Esophagus mucosa (tissue), 1 donor: ENCODE results near the gene SLC25A28. TPM values are rescaled to one million over a fixed set of nuclear protein-coding genes. Genes with fewer than 3 reads are reported as not detected.

Experiments
- ATAC-seq: fragments of 200-7000 bp; cut with Tn5 transposase; one replicate; pipeline ENCODE4 v1.9.1; 2020
- total RNA-seq: library from RNA; stranded (reverse); gene quantifications from one replicate; pipeline ENCODE4 v1.2.4, GENCODE V29; 2023
- donor health status: DM: yes; HTN: yes; CAD: no.

Gene SLC25A28, protein sequence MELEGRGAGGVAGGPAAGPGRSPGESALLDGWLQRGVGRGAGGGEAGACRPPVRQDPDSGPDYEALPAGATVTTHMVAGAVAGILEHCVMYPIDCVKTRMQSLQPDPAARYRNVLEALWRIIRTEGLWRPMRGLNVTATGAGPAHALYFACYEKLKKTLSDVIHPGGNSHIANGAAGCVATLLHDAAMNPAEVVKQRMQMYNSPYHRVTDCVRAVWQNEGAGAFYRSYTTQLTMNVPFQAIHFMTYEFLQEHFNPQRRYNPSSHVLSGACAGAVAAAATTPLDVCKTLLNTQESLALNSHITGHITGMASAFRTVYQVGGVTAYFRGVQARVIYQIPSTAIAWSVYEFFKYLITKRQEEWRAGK
- 35.8 TPM for total RNA-seq

DNA sequence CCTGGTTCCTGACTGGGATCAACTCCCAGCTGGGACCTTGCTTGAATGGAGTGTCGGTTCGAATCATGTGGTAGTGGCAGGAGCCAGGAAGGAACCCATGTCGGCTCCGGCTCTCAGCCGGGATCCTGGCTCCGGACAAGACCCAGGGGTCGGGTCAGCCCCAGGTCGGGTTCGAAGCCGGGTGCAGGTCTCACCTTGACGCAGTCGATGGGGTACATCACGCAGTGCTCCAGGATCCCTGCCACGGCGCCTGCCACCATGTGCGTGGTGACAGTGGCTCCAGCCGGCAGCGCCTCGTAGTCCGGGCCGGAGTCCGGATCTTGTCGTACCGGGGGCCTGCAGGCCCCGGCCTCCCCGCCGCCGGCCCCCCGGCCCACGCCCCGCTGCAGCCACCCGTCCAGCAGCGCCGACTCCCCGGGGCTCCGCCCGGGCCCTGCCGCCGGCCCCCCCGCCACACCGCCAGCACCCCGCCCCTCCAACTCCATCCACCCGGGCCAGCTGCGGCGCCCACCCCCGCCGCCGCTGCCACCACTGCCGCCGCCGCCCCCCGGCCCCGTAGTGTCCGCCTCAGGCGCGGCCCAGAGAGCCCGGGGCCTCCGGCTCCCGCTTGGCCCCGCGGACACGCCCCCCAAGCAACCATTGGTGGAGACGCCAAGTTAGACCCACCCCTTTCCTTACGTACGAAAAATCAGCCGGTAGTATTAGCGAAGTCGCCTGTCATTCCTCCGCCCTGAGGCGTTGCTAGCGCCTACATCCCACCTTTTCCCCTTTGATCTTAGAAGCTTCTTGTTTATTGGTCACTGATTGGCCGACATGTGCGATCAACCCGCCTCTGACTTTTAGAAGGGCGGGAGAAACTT is at the start of gene SLC25A28:
Gene SLC25A28 (minus strand): TSS at position 589 of the 860 bp plus-strand sequence. CDS start 104 bp downstream, at position 485.
- ATAC-seq: peak; percentile 91

DNA sequence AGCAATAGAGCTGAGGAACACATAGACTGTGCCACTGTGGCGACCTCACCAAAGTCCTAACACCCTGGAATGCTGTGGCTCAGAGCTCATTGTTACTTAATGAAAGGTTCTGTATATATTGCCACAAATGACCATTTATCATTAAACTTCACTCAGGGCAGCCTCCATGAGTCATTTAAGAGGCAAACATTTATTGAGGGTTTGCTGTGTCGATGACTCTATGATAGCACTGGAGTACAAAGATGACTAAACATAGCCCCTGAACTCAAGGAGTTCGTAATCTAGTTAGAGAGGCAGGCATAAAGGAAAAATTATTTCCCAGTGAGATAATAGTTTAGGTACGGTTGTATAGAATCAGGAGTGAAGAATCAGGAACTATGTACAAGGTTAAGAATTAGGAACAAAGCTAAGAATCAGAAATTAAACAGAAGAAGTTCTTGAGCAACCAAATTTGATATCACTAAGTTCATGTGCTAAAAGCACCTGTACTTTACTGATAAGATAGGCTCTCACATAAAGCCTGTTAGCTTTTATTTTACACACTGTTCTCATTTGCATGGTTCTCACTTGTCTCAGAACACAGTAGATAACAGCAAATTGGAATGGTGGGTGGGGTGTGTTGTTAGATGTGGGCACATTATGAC is 47.0 kb upstream of the SLC25A28 start:
- peak; percentile 43 for ATAC-seq

GRCh38 chr10:99665304-99665703 is 45.1 kb upstream of the SLC25A28 start:
- ATAC-seq: no peak

DNA sequence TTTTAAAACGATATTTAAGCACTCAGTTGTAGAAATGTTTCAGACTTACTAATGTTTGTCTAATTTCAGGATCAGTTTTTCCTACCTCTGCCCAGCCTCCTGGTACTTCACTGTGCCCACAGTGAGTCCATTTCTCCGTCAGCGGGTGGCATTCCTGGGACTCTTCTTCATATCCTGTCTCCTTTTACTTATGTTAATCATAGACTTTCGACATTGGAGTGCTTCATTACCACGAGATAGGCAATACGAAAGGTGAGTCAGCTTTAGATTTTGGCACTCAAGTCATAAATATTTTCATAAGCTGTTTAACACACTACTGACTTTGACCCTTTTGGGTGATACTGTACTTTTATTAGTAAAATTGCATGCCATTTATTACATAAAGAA is 41.1 kb upstream of the SLC25A28 start:
- ATAC-seq: peak; percentile 18

- ATAC-seq: no peak
These were observed 40.6 kb upstream of the SLC25A28 start for GRCh38 chr10:99660662-99661376.

- ATAC-seq: no peak
These were observed 39.7 kb upstream of the SLC25A28 start for GRCh38 chr10:99659868-99660366.

DNA sequence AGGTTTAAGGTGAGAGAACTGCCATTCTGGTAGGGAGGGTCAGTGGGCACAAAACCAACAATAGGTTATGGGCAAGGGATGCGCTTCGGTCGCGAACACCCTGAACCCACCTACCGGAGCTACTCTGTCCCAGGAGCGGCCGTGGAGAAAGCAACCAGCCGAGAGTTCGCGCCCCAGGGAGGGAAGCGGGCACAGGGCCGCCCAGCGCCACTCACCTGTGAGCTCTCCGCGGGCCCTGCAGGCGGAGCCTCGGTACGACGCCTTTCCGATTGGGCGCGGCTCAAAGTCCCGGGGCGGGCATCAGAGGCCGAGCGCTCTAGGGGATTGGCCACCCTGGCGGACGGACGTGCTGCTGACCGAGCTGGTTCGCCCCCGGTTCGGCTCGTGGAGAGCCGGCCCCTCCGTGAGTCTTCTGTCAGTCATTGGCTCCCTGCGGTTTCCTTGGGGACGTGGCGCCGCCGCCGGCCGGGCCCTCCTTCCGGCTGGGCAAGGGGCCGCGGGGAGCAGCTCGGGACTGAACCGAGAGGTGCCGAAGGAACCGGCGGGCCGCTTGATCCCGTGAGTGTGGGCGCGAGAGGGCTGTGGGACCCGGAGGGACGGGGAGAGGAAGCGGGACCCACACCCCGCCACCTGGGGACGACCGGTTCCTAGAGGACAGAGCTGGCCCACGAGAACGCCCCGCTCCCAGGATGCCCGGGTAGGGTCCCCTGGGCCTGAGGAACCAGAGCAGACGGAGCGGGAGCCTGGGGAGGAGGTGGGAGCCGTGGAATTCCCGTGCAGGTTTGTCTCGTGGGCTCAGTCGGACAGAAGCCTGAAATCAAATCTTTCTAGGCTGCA is 39.0 kb upstream of the SLC25A28 start, which contains the start of gene ENTPD7:
Gene ENTPD7 (plus strand): TSS at position 479 of the 837 bp plus-strand sequence. CDS start 448 bp downstream, outside the sequence.
- peak; percentile 93 for ATAC-seq

- ATAC-seq: no peak
These were observed 38.4 kb upstream of the SLC25A28 start for GRCh38 chr10:99658622-99659030.

DNA sequence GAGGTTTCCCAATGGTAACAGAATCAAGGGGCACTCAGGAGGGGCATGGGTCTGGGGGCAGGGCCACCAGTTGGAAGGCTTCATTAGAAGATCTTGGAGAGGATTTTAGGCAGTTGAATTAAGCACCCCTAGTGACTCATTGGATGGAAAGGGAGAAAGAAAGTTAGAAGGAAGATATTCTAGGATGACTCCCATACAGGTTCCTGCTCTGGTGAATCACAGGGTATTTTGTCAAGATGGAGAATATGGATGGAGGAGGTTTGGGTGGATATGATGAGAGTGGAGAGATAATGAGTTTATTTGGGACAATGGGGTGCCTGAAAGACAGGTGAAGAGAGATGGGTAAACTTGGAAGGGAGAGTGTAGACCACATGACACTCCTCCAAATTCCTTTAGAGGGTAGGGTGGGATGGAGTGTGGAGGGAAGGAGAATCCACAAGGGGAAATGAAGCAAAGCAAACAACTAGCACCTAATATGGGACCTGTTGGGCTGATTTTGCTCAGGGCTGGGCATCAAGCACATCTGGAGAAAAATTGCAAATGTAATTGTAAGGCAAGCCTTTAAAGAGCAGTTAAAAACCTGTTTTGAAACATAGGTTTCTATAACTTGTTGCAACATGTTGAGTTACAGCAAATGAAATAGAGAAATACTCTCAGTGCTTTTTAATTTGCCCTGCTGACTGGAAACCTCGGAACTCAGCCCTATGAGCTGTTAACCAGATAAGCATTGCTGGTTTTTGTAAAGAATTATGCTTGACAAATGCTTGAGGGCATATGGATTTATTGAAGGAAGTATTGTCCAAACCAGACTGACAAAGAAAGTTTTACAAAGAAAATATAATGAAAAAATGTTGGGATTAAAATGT is 36.2 kb upstream of the SLC25A28 start:
- peak; percentile 39 for ATAC-seq

GRCh38 chr10:99654390-99655175 is 34.3 kb upstream of the SLC25A28 start:
- peak; percentile 49 for ATAC-seq

DNA sequence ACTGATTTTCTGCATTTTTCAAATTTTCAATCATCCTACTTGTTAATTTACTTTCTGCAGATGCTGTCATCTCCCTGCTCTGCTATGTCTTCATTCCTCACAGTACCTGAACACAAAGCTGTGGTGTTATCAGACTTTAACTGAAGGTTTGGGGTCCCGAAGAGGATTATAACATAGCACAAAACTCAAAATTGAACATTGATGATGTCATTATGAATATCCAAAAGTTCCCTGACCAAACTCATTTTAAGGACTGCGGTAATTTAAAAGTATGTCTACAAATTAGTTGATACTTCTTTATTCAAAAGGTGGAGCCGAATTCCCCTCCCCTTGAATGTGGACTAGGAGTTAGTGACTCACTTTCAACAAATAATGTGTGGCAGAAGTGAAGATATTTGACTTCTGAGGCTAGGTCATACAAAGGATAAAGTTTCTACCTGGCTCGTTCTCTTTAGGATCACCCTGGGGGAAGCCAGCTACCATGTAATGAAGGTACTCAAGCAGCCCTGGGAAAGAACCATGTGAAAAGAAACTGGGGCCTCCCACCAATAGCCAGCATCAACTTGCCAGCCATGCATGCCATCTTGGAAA is 32.7 kb upstream of the SLC25A28 start:
- peak; percentile 12 for ATAC-seq

DNA sequence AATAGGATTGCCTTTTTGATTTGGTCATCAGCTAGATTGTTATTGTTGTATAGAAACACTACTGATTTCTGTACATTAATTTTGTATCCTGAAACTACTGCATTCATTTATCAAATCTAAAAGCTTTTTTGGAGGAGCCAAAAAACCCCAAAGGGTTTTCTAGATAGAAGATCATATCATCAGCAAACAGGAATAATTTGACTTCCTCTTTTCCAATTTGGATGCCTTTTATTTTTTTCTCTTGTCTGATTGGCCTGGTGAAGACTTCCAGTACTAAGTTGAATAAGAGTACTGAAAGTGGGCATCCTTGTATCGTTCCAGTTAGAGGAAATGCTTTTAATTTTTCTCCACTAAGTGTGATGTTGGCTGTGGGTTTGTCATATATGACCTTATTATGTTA is 28.5 kb upstream of the SLC25A28 start:
- no peak for ATAC-seq

DNA sequence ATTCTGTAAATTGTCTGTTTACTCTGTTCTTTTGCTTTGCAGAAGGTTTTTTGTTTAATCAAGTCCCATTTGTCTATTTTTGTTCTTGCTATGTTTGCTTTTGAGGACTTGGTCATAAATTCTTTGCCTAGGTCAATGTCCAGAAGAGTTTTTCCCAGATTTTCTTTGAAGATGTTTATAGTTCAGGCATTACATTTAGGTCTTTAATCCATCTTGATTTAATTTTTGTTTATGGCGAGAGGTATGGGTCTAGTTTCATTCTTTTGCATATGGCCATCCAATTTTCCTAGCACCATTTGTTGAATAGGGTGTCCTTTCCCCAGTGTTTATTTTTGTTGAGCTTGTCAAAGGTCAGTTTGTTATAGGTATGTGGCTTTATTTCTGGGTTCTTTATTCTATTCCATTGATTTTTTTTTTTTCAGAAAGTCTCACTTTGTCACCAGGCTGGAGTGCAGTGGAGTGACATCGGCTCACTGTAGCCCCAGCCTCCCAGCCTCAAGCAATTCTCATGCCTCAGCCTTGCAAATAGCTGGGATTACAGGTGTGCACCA is 27.4 kb upstream of the SLC25A28 start:
- ATAC-seq: no peak

DNA sequence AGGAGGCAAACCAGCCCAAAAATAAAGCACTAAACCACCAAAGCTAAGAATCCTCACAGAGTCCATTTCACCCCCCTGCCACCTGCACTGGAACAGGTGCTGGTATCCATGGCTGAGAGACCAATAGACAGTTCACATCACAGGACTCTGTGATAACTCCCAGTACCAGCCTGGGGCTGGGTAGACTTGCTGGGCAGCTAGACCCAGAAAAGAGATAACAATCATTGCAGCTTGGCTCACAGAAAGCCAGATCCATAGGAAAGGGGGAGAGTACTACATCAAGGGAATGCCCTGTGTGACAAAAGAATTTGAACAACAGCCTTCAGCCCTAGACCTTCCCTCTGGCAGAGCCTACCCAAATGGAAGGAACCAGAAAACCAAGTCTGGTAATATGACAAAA is 13.6 kb upstream of the SLC25A28 start:
- no peak for ATAC-seq

GRCh38 chr10:99631496-99631895 is 11.3 kb upstream of the SLC25A28 start:
- no peak for ATAC-seq

GRCh38 chr10:99630991-99631390 is 10.8 kb upstream of the SLC25A28 start:
- no peak for ATAC-seq

GRCh38 chr10:99630433-99630832 is 10.2 kb upstream of the SLC25A28 start:
- peak; percentile 71 for ATAC-seq

- ATAC-seq: peak; percentile 26
These were observed 9.4 kb upstream of the SLC25A28 start for GRCh38 chr10:99629625-99629978.
